H9 (cell line): ENCODE measurements around the gene NLRP12. TPM values are rescaled to one million over a fixed set of nuclear protein-coding genes. Genes with fewer than 3 reads are reported as not detected.
A peak's percentile ranks its signal among the peaks of the same experiment; 100 is the strongest.

ENCODE experiments used
- DNase-seq: peaks from one replicate; pipeline ENCODE4 v3.0.0-alpha.2; 2017
- H2AFZ ChIP-seq: one replicate; pipeline ENCODE4 v1.6.1; 2013; ENCODE audit warnings: mild to moderate bottlenecking, low read length, control low read depth, moderate library complexity
- H2AK5ac ChIP-seq: 2 replicates; pipeline ENCODE4 v1.6.1; 2013; ENCODE audit warnings: low read length, control low read depth, mixed read lengths; ENCODE audit not compliant: insufficient read length
- H2BK120ac ChIP-seq: one replicate; pipeline ENCODE4 v1.6.1; 2013; ENCODE audit warnings: low read depth, mild to moderate bottlenecking, low read length, control low read depth, inconsistent platforms; ENCODE audit not compliant: poor library complexity, severe bottlenecking
- H2BK12ac ChIP-seq: 2 replicates; pipeline ENCODE4 v1.6.1; 2013; ENCODE audit warnings: low read length, control low read depth, mixed read lengths, low read depth; ENCODE audit not compliant: insufficient read length
- H2BK15ac ChIP-seq: 2 replicates; pipeline ENCODE4 v1.6.1; 2013; ENCODE audit warnings: low read depth, low read length, control low read depth
- H2BK20ac ChIP-seq: one replicate; pipeline ENCODE4 v1.6.1; 2013; ENCODE audit warnings: low read depth, mild to moderate bottlenecking, low read length, control low read depth, inconsistent platforms; ENCODE audit not compliant: poor library complexity, severe bottlenecking
- H2BK5ac ChIP-seq: 2 replicates; pipeline ENCODE4 v1.6.1; 2013; ENCODE audit warnings: low read length, control low read depth, mixed read lengths; ENCODE audit not compliant: insufficient read length
- H3K14ac ChIP-seq: 2 replicates; pipeline ENCODE4 v1.6.1; 2013; ENCODE audit warnings: low read length, control low read depth; ENCODE audit not compliant: insufficient read depth
- H3K18ac ChIP-seq: 2 replicates; pipeline ENCODE4 v1.6.1; 2013; ENCODE audit warnings: low read depth, mild to moderate bottlenecking, mixed read lengths, low read length, control low read depth; ENCODE audit not compliant: insufficient read length
- H3K23ac ChIP-seq: 2 replicates; pipeline ENCODE4 v1.6.1; 2013; ENCODE audit warnings: low read length, control low read depth, mixed read lengths, low read depth; ENCODE audit not compliant: insufficient read length
- H3K23me2 ChIP-seq: 2 replicates; pipeline ENCODE4 v1.6.1; 2013; ENCODE audit warnings: low read depth, mild to moderate bottlenecking, mixed read lengths, low read length, control low read depth; ENCODE audit not compliant: insufficient read length, poor library complexity, severe bottlenecking
- H3K27ac ChIP-seq: 2 replicates; pipeline ENCODE4 v1.5.1; 2013; ENCODE audit warnings: low read length, control low read depth, mixed read lengths, low read depth; ENCODE audit not compliant: insufficient read length
- H3K27me3 ChIP-seq: 2 replicates; pipeline ENCODE4 v1.6.1; 2013; ENCODE audit warnings: low read length, control low read depth, inconsistent platforms; ENCODE audit not compliant: insufficient read depth
- H3K4ac ChIP-seq: 2 replicates; pipeline ENCODE4 v1.6.1; 2013; ENCODE audit warnings: low read depth, mild to moderate bottlenecking, control low read depth, inconsistent platforms, low read length, moderate library complexity
- H3K4me1 ChIP-seq: 2 replicates; pipeline ENCODE4 v1.6.1; 2013; ENCODE audit warnings: low read length, control low read depth, inconsistent platforms; ENCODE audit not compliant: insufficient read depth
- H3K4me2 ChIP-seq: 2 replicates; pipeline ENCODE4 v1.6.1; 2013; ENCODE audit warnings: low read length, control low read depth, mixed read lengths; ENCODE audit not compliant: insufficient read length, insufficient read depth
- H3K56ac ChIP-seq: 2 replicates; pipeline ENCODE4 v1.6.1; 2013; ENCODE audit warnings: low read depth, mild to moderate bottlenecking, mixed read lengths, low read length, control low read depth; ENCODE audit not compliant: insufficient read length
- H3K79me1 ChIP-seq: 2 replicates; pipeline ENCODE4 v1.6.1; 2013; ENCODE audit warnings: low read depth, mild to moderate bottlenecking, moderate library complexity, low read length, control low read depth, inconsistent platforms; ENCODE audit not compliant: insufficient read depth, poor library complexity, severe bottlenecking
- H3K79me2 ChIP-seq: 2 replicates; pipeline ENCODE4 v1.6.1; 2013; ENCODE audit warnings: low read length, control low read depth, inconsistent platforms; ENCODE audit not compliant: insufficient read depth
- H3K9ac ChIP-seq: 2 replicates; pipeline ENCODE4 v1.6.1; 2013; ENCODE audit warnings: low read length, control low read depth, mixed read lengths; ENCODE audit not compliant: insufficient read length; ENCODE audit errors: extremely low read depth
- H3K9me3 ChIP-seq: one replicate; pipeline ENCODE4 v1.6.1; 2013; ENCODE audit warnings: low read depth, low read length, inconsistent platforms; ENCODE audit not compliant: control insufficient read depth
- H3T11ph ChIP-seq: one replicate; pipeline ENCODE4 v1.6.1; 2013; ENCODE audit warnings: mild to moderate bottlenecking, low read length, control low read depth, inconsistent platforms
- H4K20me1 ChIP-seq: one replicate; pipeline ENCODE4 v1.6.1; 2013; ENCODE audit not compliant: control insufficient read depth, insufficient read length, insufficient read depth
- H4K5ac ChIP-seq: 2 replicates; pipeline ENCODE4 v1.6.1; 2013; ENCODE audit warnings: low read depth, mild to moderate bottlenecking, mixed read lengths, low read length, control low read depth; ENCODE audit not compliant: insufficient read length
- H4K8ac ChIP-seq: replicated peaks from 2 replicates; pipeline ENCODE4 v1.6.1; 2013; ENCODE audit warnings: low read length, control low read depth, mixed read lengths, low read depth; ENCODE audit not compliant: insufficient read length
- H4K91ac ChIP-seq: 2 replicates; pipeline ENCODE4 v1.6.1; 2013; ENCODE audit warnings: low read depth, mild to moderate bottlenecking, moderate library complexity, mixed read lengths, low read length, control low read depth; ENCODE audit not compliant: insufficient read length
- H3K27ac Mint-ChIP-seq, 3 experiments: 2 replicates in 2 of 3; 3 replicates in 1 of 3; pipeline ENCODE4 v1.8.0; 2020 to 2021; ENCODE audit warnings: mixed read lengths in 3 of 3, mild to moderate bottlenecking in 1 of 3, moderate library complexity in 1 of 3
- H3K27me3 Mint-ChIP-seq: 2 replicates; pipeline ENCODE4 v1.8.0; 2021; ENCODE audit warnings: low read depth, mild to moderate bottlenecking, moderate library complexity, mixed read lengths
- H3K36me3 Mint-ChIP-seq, 3 experiments: 2 replicates in 2 of 3; 3 replicates in 1 of 3; pipeline ENCODE4 v1.8.0; 2020 to 2021; ENCODE audit warnings: low read depth in 3 of 3, mixed read lengths in 3 of 3; ENCODE audit not compliant: insufficient read depth in 1 of 3
- H3K4me1 Mint-ChIP-seq, 2 experiments: 2 replicates each; pipeline ENCODE4 v1.8.0; 2020; ENCODE audit warnings: mixed read lengths in 2 of 2
- H3K4me3 Mint-ChIP-seq, 2 experiments: 2 replicates in 1 of 2; 3 replicates in 1 of 2; pipeline ENCODE4 v1.8.0; 2020 to 2021; ENCODE audit warnings: mild to moderate bottlenecking in 2 of 2, mixed read lengths in 2 of 2, moderate library complexity in 1 of 2
- H3K9me3 Mint-ChIP-seq, 2 experiments: 2 replicates in 1 of 2; 3 replicates in 1 of 2; pipeline ENCODE4 v1.8.0; 2020; ENCODE audit warnings: mild to moderate bottlenecking in 2 of 2, mixed read lengths in 2 of 2, moderate library complexity in 1 of 2
- WGBS: extraction: QIAGEN DNeasy Blood & Tissue Kit; methylation state at CpG from one replicate; pipeline ENCODE4 v1.1.7; 2013; ENCODE audit warnings: missing lambda C conversion rate, low lambda C conversion rate, mixed read lengths; ENCODE audit not compliant: insufficient read length; ENCODE audit errors: extremely low coverage; 5-methylcytosine and 5-hydroxymethylcytosine counted together
- total RNA-seq: library from RNA; stranded (reverse); gene quantifications from 2 replicates; pipeline ENCODE4 v1.2.1, GENCODE V29; 2021
- TF ChIP-seq, protein P1 (sequence below): fragments of 200-600 bp; sonication (generic); conservative IDR thresholded peaks from 3 replicates; pipeline ENCODE4 v1.8.0; 2021; ENCODE audit warnings: antibody characterized with exemption, mild to moderate bottlenecking

The NLRP12 gene
- total RNA-seq, 1 experiment from 2014 or later = 4.0 TPM

- H4K8ac ChIP-seq = no peak overlapping the region
- no peak overlapping the region for H2AK5ac ChIP-seq
- H3K27ac ChIP-seq = no peak overlapping the region
- peaks cover 2 to 19% (median 4%) of the 10 kb centered on the region in 3 experiments; a peak in 5 of 7 replicates for H3K36me3 Mint-ChIP-seq
- no peak overlapping the region for H4K91ac ChIP-seq
- no peak overlapping the region for H2BK15ac ChIP-seq
- no peak overlapping the region for H2AFZ ChIP-seq
- H3K23ac ChIP-seq = no peak overlapping the region
- H3K27me3 Mint-ChIP-seq = 0 out of 2 replicates have a peak, but pooled peaks cover 2% of the 10 kb centered on the region
- H3K56ac ChIP-seq = no peak overlapping the region
- H3K79me2 ChIP-seq = no peaks in the 10 kb centered on the region
- H3K23me2 ChIP-seq = peaks cover under 1% of the 10 kb centered on the region
- no peak overlapping the region for H3T11ph ChIP-seq
- no peak overlapping the region for H4K5ac ChIP-seq
- H3K27ac Mint-ChIP-seq = peak overlapping the region in 2 of 3 experiments; percentile 31 to 57; a peak in 2 of 7 replicates
- H3K18ac ChIP-seq = no peak overlapping the region
- H3K4me1 ChIP-seq = no peaks in the 10 kb centered on the region; the same call in 1 of the 2 replicates
- no peak overlapping the region for H3K14ac ChIP-seq
- H3K79me1 ChIP-seq = no peaks in the 10 kb centered on the region
- no CpG with 5 or more reads among the region's 10 CpGs for WGBS
- TF ChIP-seq, protein P1, sequence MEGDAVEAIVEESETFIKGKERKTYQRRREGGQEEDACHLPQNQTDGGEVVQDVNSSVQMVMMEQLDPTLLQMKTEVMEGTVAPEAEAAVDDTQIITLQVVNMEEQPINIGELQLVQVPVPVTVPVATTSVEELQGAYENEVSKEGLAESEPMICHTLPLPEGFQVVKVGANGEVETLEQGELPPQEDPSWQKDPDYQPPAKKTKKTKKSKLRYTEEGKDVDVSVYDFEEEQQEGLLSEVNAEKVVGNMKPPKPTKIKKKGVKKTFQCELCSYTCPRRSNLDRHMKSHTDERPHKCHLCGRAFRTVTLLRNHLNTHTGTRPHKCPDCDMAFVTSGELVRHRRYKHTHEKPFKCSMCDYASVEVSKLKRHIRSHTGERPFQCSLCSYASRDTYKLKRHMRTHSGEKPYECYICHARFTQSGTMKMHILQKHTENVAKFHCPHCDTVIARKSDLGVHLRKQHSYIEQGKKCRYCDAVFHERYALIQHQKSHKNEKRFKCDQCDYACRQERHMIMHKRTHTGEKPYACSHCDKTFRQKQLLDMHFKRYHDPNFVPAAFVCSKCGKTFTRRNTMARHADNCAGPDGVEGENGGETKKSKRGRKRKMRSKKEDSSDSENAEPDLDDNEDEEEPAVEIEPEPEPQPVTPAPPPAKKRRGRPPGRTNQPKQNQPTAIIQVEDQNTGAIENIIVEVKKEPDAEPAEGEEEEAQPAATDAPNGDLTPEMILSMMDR = peak; percentile 100
- H3K4me2 ChIP-seq = no peak overlapping the region
- H2BK20ac ChIP-seq = no peak overlapping the region
- no peak overlapping the region for H2BK120ac ChIP-seq
- H3K4me3 Mint-ChIP-seq = no peak overlapping the region
- H3K27me3 ChIP-seq = no peaks in the 10 kb centered on the region
- no peaks in the 10 kb centered on the region for H4K20me1 ChIP-seq
- H3K4me1 Mint-ChIP-seq = peaks cover 8 to 12% of the 10 kb centered on the region in 2 experiments
- no peak overlapping the region for H3K9ac ChIP-seq
- H3K4ac ChIP-seq = no peak overlapping the region
- peaks cover 0 to 3% of the 10 kb centered on the region in 2 experiments; a peak in 4 of 5 replicates for H3K9me3 Mint-ChIP-seq
- H3K9me3 ChIP-seq = no peaks in the 10 kb centered on the region
- no peak overlapping the region for H2BK12ac ChIP-seq
- no peak overlapping the region for H2BK5ac ChIP-seq
- DNase-seq = peak; percentile 96
These were observed 31.2 kb downstream of the NLRP12 start for GRCh38 chr19:53792721-53793433.
